ENCODE results near the gene DNTTIP2. TPM values are rescaled to one million over a fixed set of nuclear protein-coding genes. Genes with fewer than 3 reads are reported as not detected.

Gene DNTTIP2
- 10 to 100 TPM; 12.9 to 81.1 (median 35.8) TPM for total RNA-seq
- polyA plus RNA-seq = 100 to 1,000 TPM in 1 of 3 donors, 10 to 100 TPM in 2; 61.0 to 109 (median 61.7) TPM
- long read RNA-seq, donor 1, full-length matches to known transcripts = 7 of 43 reads
- long read RNA-seq, donor 1, partial matches to known transcripts = 36 of 43 reads
- long read RNA-seq, donor 1, other reads (novel, unspliced or antisense) = 0 of 43 reads
- long read RNA-seq, donor 2, full-length matches to known transcripts = 6 of 27 reads
- long read RNA-seq, donor 2, partial matches to known transcripts = 21 of 27 reads
- long read RNA-seq, donor 2, other reads (novel, unspliced or antisense) = 0 of 27 reads
- long read RNA-seq, donor 3, full-length matches to known transcripts = 11 of 37 reads
- long read RNA-seq, donor 3, partial matches to known transcripts = 26 of 37 reads
- long read RNA-seq, donor 3, other reads (novel, unspliced or antisense) = 0 of 37 reads
- long read RNA-seq, donor 4, full-length matches to known transcripts = 13 of 58 reads
- long read RNA-seq, donor 4, partial matches to known transcripts = 45 of 58 reads
- long read RNA-seq, donor 4, other reads (novel, unspliced or antisense) = 0 of 58 reads
- long read RNA-seq, donor 5, full-length matches to known transcripts = 45 of 48 reads
- long read RNA-seq, donor 5, partial matches to known transcripts = 1 of 48 reads
- long read RNA-seq, donor 5, other reads (novel, unspliced or antisense) = 2 of 48 reads
- long read RNA-seq, donor 6, full-length matches to known transcripts = 3 of 29 reads
- long read RNA-seq, donor 6, partial matches to known transcripts = 26 of 29 reads
- long read RNA-seq, donor 6, other reads (novel, unspliced or antisense) = 0 of 29 reads
- long read RNA-seq, donor 7, full-length matches to known transcripts = 2 of 17 reads
- long read RNA-seq, donor 7, partial matches to known transcripts = 15 of 17 reads
- long read RNA-seq, donor 7, other reads (novel, unspliced or antisense) = 0 of 17 reads
- long read RNA-seq, donor 8, full-length matches to known transcripts = 16 of 31 reads
- long read RNA-seq, donor 8, partial matches to known transcripts = 15 of 31 reads
- long read RNA-seq, donor 8, other reads (novel, unspliced or antisense) = 0 of 31 reads
- long read RNA-seq, donor 9, full-length matches to known transcripts = 5 of 10 reads
- long read RNA-seq, donor 9, partial matches to known transcripts = 5 of 10 reads
- long read RNA-seq, donor 9, other reads (novel, unspliced or antisense) = 0 of 10 reads
- long read RNA-seq, donor 10, full-length matches to known transcripts = 7 of 21 reads
- long read RNA-seq, donor 10, partial matches to known transcripts = 14 of 21 reads
- long read RNA-seq, donor 10, other reads (novel, unspliced or antisense) = 0 of 21 reads

GRCh38 chr1:93878889-93879586 is at the start of gene DNTTIP2:
Gene DNTTIP2 (minus strand): TSS chr1:93879206. CDS start chr1:93879148, 58 bp downstream.
- Histone ChIP-seq H3K36me3 (replicated peaks in 1 of 2) (peaks cover 0 to 35% of the 10 kb centered on the region in 2 donors), H3K27me3 (no peaks in the 10 kb centered on the region), H3K9me3 (replicated peaks in 1 of 3) (no peaks in the 10 kb centered on the region), H3K4me1 (replicated peaks in 1 of 2) (peaks cover 6 to 25% of the 10 kb centered on the region in 2 donors), H3K4me3 (peak within 1 kb of the TSS; percentile 50 to 73 (median 58)), H3K27ac (peak within 1 kb of the TSS; percentile 80 to 96 (median 81))
- TF ChIP-seq CTCF (IDR thresholded peaks at IDR 0.05) = no peak
- TF ChIP-seq POLR2A (IDR thresholded peaks at IDR 0.05) = peak; percentile 84 to 93
- WGBS, 4 donors = 0 to 2% (median 1%) methylated on average over 15 to 50 of the region's 50 CpGs
- intact Hi-C loops (cut with DNase I) = no loop called here
- peak; percentile 92 to 97 (median 94) for DNase-seq

- no peaks in the 10 kb centered on the region for H3K9me3 ChIP-seq (replicated peaks in 1 of 3)
- no peak overlapping the region for H3K4me3 ChIP-seq
- H3K4me1 ChIP-seq (replicated peaks in 1 of 2) = no peaks in the 10 kb centered on the region
- peaks cover 6% of the 10 kb centered on the region for H3K27me3 ChIP-seq
- intact Hi-C loops (cut with DNase I) = no loop called here
- H3K36me3 ChIP-seq (replicated peaks in 1 of 2) = no peaks in the 10 kb centered on the region
- DNase-seq = no peak
- H3K27ac ChIP-seq = no peak overlapping the region
- 86 to 90% (median 88%) methylated on average over 3 of the region's 3 CpGs for WGBS, 4 donors
- TF ChIP-seq CTCF (IDR thresholded peaks at IDR 0.05) (no peak), POLR2A (IDR thresholded peaks at IDR 0.05) (no peak)
Measured at GRCh38 chr1:93925206-93925605, 46.2 kb upstream of the DNTTIP2 start.

GRCh38 chr1:93919780-93920179 is 40.8 kb upstream of the DNTTIP2 start:
- intact Hi-C loops (cut with DNase I) = no loop called here
- no peak overlapping the region for H3K4me3 ChIP-seq
- H3K27me3 ChIP-seq = no peaks in the 10 kb centered on the region
- TF ChIP-seq CTCF (IDR thresholded peaks at IDR 0.05) (no peak), POLR2A (IDR thresholded peaks at IDR 0.05) (no peak)
- H3K9me3 ChIP-seq (replicated peaks in 1 of 3) = no peaks in the 10 kb centered on the region
- H3K36me3 ChIP-seq (replicated peaks in 1 of 2) = no peaks in the 10 kb centered on the region
- no peak overlapping the region for H3K27ac ChIP-seq
- WGBS, 4 donors = 50 to 64% (median 61%) methylated on average over 1 of the region's 1 CpG
- DNase-seq = no peak
- no peaks in the 10 kb centered on the region for H3K4me1 ChIP-seq (replicated peaks in 1 of 2)

Data from adrenal gland (tissue), 19 donors.